Measurements from ENCODE around the gene EVX1. TPM values are rescaled to one million over a fixed set of nuclear protein-coding genes. Genes with fewer than 3 reads are reported as not detected.

The EVX1 gene
- total and polyA plus RNA-seq, 2 of the 13 experiments (the other 11 are each of a cell fraction or from before 2014, with no cell fraction given) = not detected

- TF ChIP-seq MYC (CRISPR knock-in tag; IDR thresholded peaks at IDR 0.05; ENCODE audit: borderline replicate concordance) = no peak
- peak; percentile 26 for TF ChIP-seq ZNF687 (CRISPR knock-in tag; IDR thresholded peaks at IDR 0.05)
- TF ChIP-seq DPF2 (CRISPR knock-in tag; IDR thresholded peaks at IDR 0.05; ENCODE audit: borderline replicate concordance, low read depth) = no peak
- peak; percentile 42; the same call in 1 of the 2 replicates for TF ChIP-seq PAXIP1 (CRISPR knock-in tag; conservative IDR thresholded peaks at IDR 0.05)
- TF ChIP-seq ZNF704 (CRISPR knock-in tag; IDR thresholded peaks at IDR 0.05; ENCODE audit: borderline replicate concordance) = no peak
- peak; percentile 70 for TF ChIP-seq CTCF (CRISPR knock-in tag; IDR thresholded peaks at IDR 0.05)
- no peak for TF ChIP-seq RBAK (CRISPR knock-in tag; IDR thresholded peaks at IDR 0.05)
- no peak for TF ChIP-seq PTBP1 (IDR thresholded peaks at IDR 0.05; ENCODE audit: low read depth, low read length, poor library complexity, severe bottlenecking)
- TF ChIP-seq ZNF317 (CRISPR knock-in tag; IDR thresholded peaks at IDR 0.05) = no peak
- TF ChIP-seq ZNF501 (CRISPR knock-in tag; IDR thresholded peaks at IDR 0.05) = peak; percentile 21; the same call in 1 of the 2 replicates
- TF ChIP-seq FOXO4 (CRISPR knock-in tag; conservative IDR thresholded peaks at IDR 0.05) = no peak
- TF ChIP-seq ZNF18 (CRISPR knock-in tag; IDR thresholded peaks at IDR 0.05; ENCODE audit: insufficient replicate concordance) = no peak
- TF ChIP-seq ELF3 (CRISPR knock-in tag; IDR thresholded peaks at IDR 0.05) = no peak
- TF ChIP-seq ZFAT (CRISPR knock-in tag; conservative IDR thresholded peaks at IDR 0.05) = no peak
These were observed 32.0 kb upstream of the EVX1 start (continued) for GRCh38 chr7:27210441-27211083.
